Smooth muscle cell (in vitro differentiated cells): ENCODE results near the gene SYNDIG1. TPM values are rescaled to one million over a fixed set of nuclear protein-coding genes. Genes with fewer than 3 reads are reported as not detected.

ENCODE experiments used
- DNase-seq: peaks from one replicate; lab custom pipeline; 2025; ENCODE audit not compliant: unreplicated experiment; lab: John Stamatoyannopoulos, UW
- H2AFZ ChIP-seq: fragments of 200-600 bp; sonication (generic); 2 replicates; pipeline ENCODE4 v1.6.0; 2016; ENCODE audit warnings: antibody characterized with exemption, low read depth, mild to moderate bottlenecking
- H3F3A ChIP-seq: fragments of 200-600 bp; sonication (generic); 2 replicates; pipeline ENCODE4 v1.6.0; 2017; ENCODE audit warnings: antibody characterized with exemption, low read depth
- H3K27ac ChIP-seq: fragments of 200-600 bp; sonication (generic); 2 replicates; pipeline ENCODE4 v1.5.1; 2016; ENCODE audit warnings: low read depth, mild to moderate bottlenecking
- H3K27me3 ChIP-seq: fragments of 200-600 bp; sonication (generic); 2 replicates; pipeline ENCODE4 v1.6.1; 2016; ENCODE audit warnings: low read depth, mild to moderate bottlenecking
- H3K36me3 ChIP-seq: fragments of 200-600 bp; sonication (generic); 2 replicates; pipeline ENCODE4 v1.5.1; 2016; ENCODE audit warnings: low read depth
- H3K4me1 ChIP-seq: fragments of 200-600 bp; sonication (generic); 2 replicates; pipeline ENCODE4 v1.5.1; 2016; ENCODE audit warnings: low read depth
- H3K4me2 ChIP-seq: fragments of 200-600 bp; sonication (generic); 2 replicates; pipeline ENCODE4 v1.6.0; 2016; ENCODE audit warnings: mild to moderate bottlenecking
- H3K4me3 ChIP-seq: fragments of 200-600 bp; sonication (generic); 2 replicates; pipeline ENCODE4 v1.5.1; 2016; ENCODE audit warnings: mild to moderate bottlenecking
- H3K79me2 ChIP-seq: fragments of 200-600 bp; sonication (generic); 2 replicates; pipeline ENCODE4 v1.6.0; 2016; ENCODE audit warnings: low read depth, mild to moderate bottlenecking
- H3K9ac ChIP-seq: fragments of 200-600 bp; sonication (generic); 2 replicates; pipeline ENCODE4 v1.6.0; 2016; ENCODE audit warnings: low read depth
- H3K9me3 ChIP-seq: fragments of 200-600 bp; sonication (generic); replicated peaks from 2 replicates; pipeline ENCODE4 v1.5.1; 2016; ENCODE audit warnings: low read depth
- H4K20me1 ChIP-seq: fragments of 200-600 bp; sonication (generic); 2 replicates; pipeline ENCODE4 v1.6.0; 2016; ENCODE audit warnings: low read depth
- WGBS: methylation state at CpG from one replicate; pipeline ENCODE4 v1.1.7; 2016; ENCODE audit warnings: low lambda C conversion rate; 5-methylcytosine and 5-hydroxymethylcytosine counted together
- polyA plus RNA-seq: library from polyadenylated mRNA; unstranded; fragments of >200 nt; fragmentation: Nextera tagmentation; extraction: Ambion mirVana; gene quantifications from 2 replicates; pipeline ENCODE4 v1.2.1, GENCODE V29; 2016
- total RNA-seq: library from RNA; depleted of rRNA; stranded (reverse); fragments of >200 nt; gene quantifications from 2 replicates; pipeline ENCODE4 v1.2.3, GENCODE V29; 2014
- TF ChIP-seq, protein P1 (sequence below): fragments of 200-600 bp; sonication (generic); IDR thresholded peaks from 2 replicates; pipeline ENCODE4 v1.5.1; 2017; ENCODE audit warnings: borderline replicate concordance, mild to moderate bottlenecking, antibody characterized with exemption; ENCODE audit not compliant: insufficient read depth, poor library complexity, severe bottlenecking

SYNDIG1 gene
- total and polyA plus RNA-seq, 2 experiments from 2014 or later = 1.8 to 2.2 TPM

DNA sequence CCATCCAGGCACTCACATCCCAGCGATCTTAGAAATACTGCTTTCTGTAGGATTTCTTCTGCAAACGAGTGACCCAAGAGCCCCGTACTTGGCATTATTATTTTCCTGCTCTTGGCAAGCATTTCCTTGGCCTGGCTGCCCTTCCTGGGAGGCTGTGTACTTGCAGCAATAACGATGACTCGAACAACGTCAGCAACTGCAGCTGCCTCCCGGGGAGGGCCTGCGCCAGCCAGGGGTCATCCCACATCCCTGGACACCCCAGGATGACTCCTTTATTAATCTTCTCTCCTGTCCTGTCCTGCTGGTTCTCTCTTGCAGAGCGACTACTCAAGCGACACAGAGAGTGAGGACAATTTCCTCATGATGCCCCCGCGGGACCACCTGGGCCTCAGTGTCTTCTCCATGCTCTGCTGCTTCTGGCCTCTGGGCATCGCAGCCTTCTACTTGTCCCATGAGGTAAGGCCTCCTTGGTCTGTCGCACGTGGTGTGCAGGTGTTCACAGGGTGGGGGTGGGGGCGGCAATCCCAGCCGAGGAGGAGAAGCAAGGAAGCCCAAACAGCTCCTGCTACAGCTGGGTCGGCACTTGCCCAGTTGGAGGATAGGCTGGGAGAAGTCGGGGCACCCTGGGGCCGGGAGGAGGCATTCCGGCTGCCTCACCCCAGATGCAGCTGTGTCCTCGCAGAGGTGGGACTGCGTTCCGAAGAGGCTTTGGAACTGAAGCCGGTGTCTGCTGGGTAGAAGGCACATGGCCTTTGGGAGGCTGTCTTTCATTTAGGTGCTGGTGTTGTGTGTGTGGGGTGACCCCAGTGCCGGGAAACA, 115.3 kb downstream of the SYNDIG1 start:
- no peak overlapping the region for H2AFZ ChIP-seq
- H3K27me3 ChIP-seq = no peaks in the 10 kb centered on the region
- no peaks in the 10 kb centered on the region for H3K9me3 ChIP-seq
- DNase-seq = no peak
- TF ChIP-seq, protein P1, sequence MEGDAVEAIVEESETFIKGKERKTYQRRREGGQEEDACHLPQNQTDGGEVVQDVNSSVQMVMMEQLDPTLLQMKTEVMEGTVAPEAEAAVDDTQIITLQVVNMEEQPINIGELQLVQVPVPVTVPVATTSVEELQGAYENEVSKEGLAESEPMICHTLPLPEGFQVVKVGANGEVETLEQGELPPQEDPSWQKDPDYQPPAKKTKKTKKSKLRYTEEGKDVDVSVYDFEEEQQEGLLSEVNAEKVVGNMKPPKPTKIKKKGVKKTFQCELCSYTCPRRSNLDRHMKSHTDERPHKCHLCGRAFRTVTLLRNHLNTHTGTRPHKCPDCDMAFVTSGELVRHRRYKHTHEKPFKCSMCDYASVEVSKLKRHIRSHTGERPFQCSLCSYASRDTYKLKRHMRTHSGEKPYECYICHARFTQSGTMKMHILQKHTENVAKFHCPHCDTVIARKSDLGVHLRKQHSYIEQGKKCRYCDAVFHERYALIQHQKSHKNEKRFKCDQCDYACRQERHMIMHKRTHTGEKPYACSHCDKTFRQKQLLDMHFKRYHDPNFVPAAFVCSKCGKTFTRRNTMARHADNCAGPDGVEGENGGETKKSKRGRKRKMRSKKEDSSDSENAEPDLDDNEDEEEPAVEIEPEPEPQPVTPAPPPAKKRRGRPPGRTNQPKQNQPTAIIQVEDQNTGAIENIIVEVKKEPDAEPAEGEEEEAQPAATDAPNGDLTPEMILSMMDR = no peak
- no peak overlapping the region for H3K4me3 ChIP-seq
- no peak overlapping the region for H3K4me2 ChIP-seq
- no peaks in the 10 kb centered on the region for H3F3A ChIP-seq
- H3K4me1 ChIP-seq = no peaks in the 10 kb centered on the region
- no peak overlapping the region for H3K9ac ChIP-seq
- 94% methylated on average over 26 of the region's 26 CpGs for WGBS
- no peaks in the 10 kb centered on the region for H3K36me3 ChIP-seq
- no peak overlapping the region for H3K27ac ChIP-seq
- H3K79me2 ChIP-seq = no peaks in the 10 kb centered on the region
- no peaks in the 10 kb centered on the region for H4K20me1 ChIP-seq

DNA sequence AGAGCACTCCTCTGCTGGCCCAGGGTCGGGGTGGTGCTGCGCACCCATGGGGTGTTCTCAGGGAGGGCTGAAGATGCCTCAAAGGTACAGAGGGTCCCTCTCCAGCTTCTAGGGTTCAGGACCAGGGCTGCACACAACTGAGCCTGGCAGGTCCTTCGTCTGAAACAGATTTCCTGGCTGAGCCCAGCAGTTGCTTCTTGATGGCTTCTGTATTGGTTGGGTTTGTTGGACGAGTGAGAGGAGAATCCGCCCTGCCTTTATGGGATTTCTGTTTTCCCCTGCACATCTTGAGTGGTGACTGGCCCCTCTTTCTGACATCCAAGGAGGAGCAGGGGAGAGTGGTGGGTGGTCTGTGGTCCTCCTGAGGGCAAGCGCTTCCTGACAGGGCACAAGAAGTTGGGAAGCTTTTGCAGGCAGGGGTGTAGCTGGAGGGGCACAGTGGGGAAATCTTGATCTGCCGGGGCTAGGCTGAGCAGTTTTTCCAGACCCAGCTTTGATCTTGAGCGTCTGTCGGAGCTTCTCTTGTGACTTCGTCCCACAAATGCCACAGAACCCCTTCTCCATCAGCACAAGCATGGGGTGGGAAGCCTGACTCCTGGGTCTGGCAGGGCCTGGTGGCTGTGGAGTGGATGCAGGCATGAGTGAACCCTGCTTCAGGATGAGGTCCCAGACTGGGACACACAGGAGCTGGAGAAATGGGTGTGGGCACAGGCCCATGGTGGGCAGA, 116.5 kb downstream of the SYNDIG1 start:
- Histone ChIP-seq H3K9me3 (no peaks in the 10 kb centered on the region), H3K4me3 (no peak overlapping the region), H3K79me2 (no peaks in the 10 kb centered on the region), H3K27ac (no peak overlapping the region), H3K27me3 (no peaks in the 10 kb centered on the region), H3K36me3 (no peaks in the 10 kb centered on the region), H3F3A (no peaks in the 10 kb centered on the region), H3K4me2 (no peak overlapping the region), H3K9ac (no peak overlapping the region), H4K20me1 (no peaks in the 10 kb centered on the region), H3K4me1 (no peaks in the 10 kb centered on the region), H2AFZ (no peak overlapping the region)
- DNase-seq = no peak
- 89% methylated on average over 10 of the region's 10 CpGs for WGBS
- TF ChIP-seq, protein P1 = no peak

DNA sequence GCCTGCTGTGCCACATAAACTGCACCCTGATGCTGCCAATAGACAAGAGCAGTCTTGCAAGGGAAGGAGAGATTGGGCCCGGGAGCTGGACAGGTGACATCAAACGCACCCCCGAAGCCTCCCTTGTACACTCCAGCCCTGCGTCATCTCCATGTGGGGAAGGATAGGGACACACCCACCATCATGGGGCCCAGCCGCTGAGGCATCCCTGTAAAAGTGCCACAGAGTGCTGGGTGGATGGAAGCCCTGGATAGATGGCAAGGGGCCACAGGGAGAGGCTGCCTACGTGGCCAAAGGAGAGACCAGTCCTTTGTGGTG, 117.1 kb downstream of the SYNDIG1 start:
- no peaks in the 10 kb centered on the region for H4K20me1 ChIP-seq
- TF ChIP-seq, protein P1 = no peak
- no peaks in the 10 kb centered on the region for H3K9me3 ChIP-seq
- WGBS = 75% methylated on average over 6 of the region's 6 CpGs
- H3K4me1 ChIP-seq = no peaks in the 10 kb centered on the region
- no peak overlapping the region for H3K4me2 ChIP-seq
- H3K36me3 ChIP-seq = no peaks in the 10 kb centered on the region
- no peak for DNase-seq
- no peak overlapping the region for H3K27ac ChIP-seq
- H3K27me3 ChIP-seq = no peaks in the 10 kb centered on the region
- H3F3A ChIP-seq = no peaks in the 10 kb centered on the region
- no peaks in the 10 kb centered on the region for H3K79me2 ChIP-seq
- H2AFZ ChIP-seq = no peak overlapping the region
- H3K4me3 ChIP-seq = no peak overlapping the region
- H3K9ac ChIP-seq = no peak overlapping the region
